K562 (cell line): ENCODE measurements around the gene CTCFL. TPM values are rescaled to one million over a fixed set of nuclear protein-coding genes. Genes with fewer than 3 reads are reported as not detected.

ENCODE experiments used
- ATAC-seq: fragments of 200-7000 bp; cut with Tn5 transposase; 3 replicates; pipeline ENCODE4 v1.9.1; 2020; ENCODE audit warnings: moderate library complexity
- BruUV-seq: library from RNA; stranded (reverse); fragments of 400-500 nt; replicated peaks from 2 replicates; lab custom pipeline; 2021; lab: Mats Ljungman, UMichigan
- CTCF ChIA-PET: fragments of 300-600 bp; formaldehyde crosslinking; extraction: SDS; loops from one replicate; lab custom pipeline; 2021; ENCODE audit warnings: low intra/inter-chr PET ratio; lab: Yijun Ruan, JAX
- POLR2A ChIA-PET: fragments of 300-600, 350-650 bp; sonication (Branson Sonifier 250); formaldehyde crosslinking; extraction: SDS; loops from one replicate; lab custom pipeline; 2021; ENCODE audit warnings: antibody characterized with exemption, inconsistent platforms; lab: Yijun Ruan, JAX
- DNase-seq, 4 experiments: peaks; one replicate each; pipeline versions ENCODE4 v3.0.0 to v3.0.0-alpha.2; 2011 to 2018; ENCODE audit warnings: low spot score in 3 of 4, mixed read lengths in 3 of 4; ENCODE audit errors: extremely low read depth in 1 of 4
- FAIRE-seq: peaks from 2 replicates; lab custom pipeline; 2011; peaks lifted over from hg19 to GRCh38; lab: Jason Lieb, UNC
- H2AFZ ChIP-seq: 2 replicates; pipeline ENCODE4 v1.6.0; 2011; ENCODE audit warnings: low read depth, low read length, control low read depth, inconsistent platforms
- H3K27ac ChIP-seq: fragments of 200-600 bp; 3 replicates; pipeline ENCODE4 v1.8.0; 2011; ENCODE audit warnings: low read depth, mild to moderate bottlenecking, control low read depth, inconsistent platforms, low read length, moderate library complexity, mixed read lengths; ENCODE audit errors: extremely low read depth
- H3K27me3 ChIP-seq, 2 experiments: fragments of 300-600 bp in 1 of 2; 2 replicates in 1 of 2; 3 replicates in 1 of 2; pipeline versions ENCODE4 v1.6.0 to v1.8.0; 2011; ENCODE audit warnings: inconsistent platforms in 2 of 2, low read length in 2 of 2, mild to moderate bottlenecking in 1 of 2, mixed read lengths in 1 of 2, moderate library complexity in 1 of 2; ENCODE audit not compliant: control insufficient read depth in 2 of 2, insufficient read depth in 2 of 2
- H3K36me3 ChIP-seq: fragments of 300-600 bp; 3 replicates; pipeline ENCODE4 v1.8.0; 2011; ENCODE audit warnings: mild to moderate bottlenecking, low read length, inconsistent platforms; ENCODE audit not compliant: control insufficient read depth, insufficient read depth
- H3K4me1 ChIP-seq, 2 experiments: fragments of 200-600 bp in 1 of 2; replicated peaks in 1 of 2; 2 replicates in 1 of 2; 3 replicates in 1 of 2; pipeline versions ENCODE4 v1.5.1 to v1.8.0; 2011; ENCODE audit warnings: inconsistent platforms in 2 of 2, low read length in 2 of 2, mild to moderate bottlenecking in 1 of 2, mixed read lengths in 1 of 2, moderate library complexity in 1 of 2; ENCODE audit not compliant: control insufficient read depth in 2 of 2, insufficient read depth in 2 of 2
- H3K4me2 ChIP-seq: 2 replicates; pipeline ENCODE4 v1.6.1; 2011; ENCODE audit warnings: low read length, control low read depth, inconsistent platforms, mixed read lengths; ENCODE audit not compliant: insufficient read depth
- H3K4me3 ChIP-seq: fragments of 200-600 bp; sonication (generic), shearing (Covaris generic); 2 replicates; pipeline ENCODE4 v1.5.1; 2016; ENCODE audit warnings: control low read depth, inconsistent platforms
- H3K79me2 ChIP-seq: fragments of 200-600 bp; 3 replicates; pipeline ENCODE4 v1.8.0; 2011; ENCODE audit warnings: low read length, inconsistent platforms; ENCODE audit not compliant: control insufficient read depth, insufficient read depth
- H3K9ac ChIP-seq, 2 experiments: 2 replicates each; pipeline versions ENCODE4 v1.6.0 to v1.6.1; 2011; ENCODE audit warnings: low read depth in 2 of 2, low read length in 2 of 2, control low read depth in 1 of 2, inconsistent platforms in 1 of 2, mild to moderate bottlenecking in 1 of 2, mixed read lengths in 1 of 2; ENCODE audit not compliant: insufficient read depth in 1 of 2
- H3K9me1 ChIP-seq: one replicate; pipeline ENCODE4 v1.6.0; 2011; ENCODE audit warnings: inconsistent platforms, mild to moderate bottlenecking, low read length, moderate library complexity; ENCODE audit not compliant: control insufficient read depth, insufficient read depth
- H3K9me3 ChIP-seq: replicated peaks from 2 replicates; pipeline ENCODE4 v1.5.1; 2011; ENCODE audit warnings: low read depth, low read length, inconsistent platforms; ENCODE audit not compliant: control insufficient read depth, insufficient read depth
- H4K20me1 ChIP-seq: replicated peaks from 2 replicates; pipeline ENCODE4 v1.6.1; 2011; ENCODE audit warnings: low read length, inconsistent platforms, mixed read lengths; ENCODE audit not compliant: control insufficient read depth, insufficient read depth
- CHD4 ChIP-seq: fragments of 200-600 bp; sonication (generic); IDR thresholded peaks from 3 replicates; pipeline ENCODE4 v1.6.1; 2012; ENCODE audit warnings: low read depth, mild to moderate bottlenecking, mixed read lengths, low read length, inconsistent platforms; ENCODE audit not compliant: insufficient read depth, insufficient replicate concordance, poor library complexity, severe bottlenecking
- DNMT1 ChIP-seq: fragments of 450-650 bp; IDR thresholded peaks from 2 replicates; pipeline ENCODE4 v1.6.1; 2016; ENCODE audit warnings: antibody characterized with exemption, mild to moderate bottlenecking
- E2F6 ChIP-seq, 2 experiments: IDR thresholded peaks; 2 replicates each; pipeline ENCODE4 v1.6.1; 2011; ENCODE audit warnings: borderline replicate concordance in 1 of 2, control low read depth in 1 of 2, low read depth in 1 of 2, low read length in 1 of 2, mild to moderate bottlenecking in 1 of 2, mixed read lengths in 1 of 2, moderate library complexity in 1 of 2; ENCODE audit not compliant: insufficient read depth in 1 of 2, insufficient read length in 1 of 2, poor library complexity in 1 of 2, severe bottlenecking in 1 of 2; ENCODE audit errors: extremely low read depth in 1 of 2
- ESRRB ChIP-seq: fragments of 250-450 bp; sonication (Bioruptor Pico); IDR thresholded peaks from 2 replicates; pipeline ENCODE4 v1.5.0; 2020; ENCODE audit warnings: mild to moderate bottlenecking, moderate library complexity, borderline replicate concordance
- HEY1 ChIP-seq: fragments of 250-450 bp; sonication (Bioruptor Pico); IDR thresholded peaks from 2 replicates; pipeline ENCODE4 v1.5.0; 2020; ENCODE audit warnings: mild to moderate bottlenecking, moderate library complexity, borderline replicate concordance
- LCOR ChIP-seq: sonication (generic); formaldehyde crosslinking; IDR thresholded peaks from 2 replicates; pipeline ENCODE4 v1.8.0; 2022; ENCODE audit warnings: mild to moderate bottlenecking, missing genetic modification reagents
- SRSF3 ChIP-seq: fragments of 200-400 bp; formaldehyde crosslinking; IDR thresholded peaks from 2 replicates; pipeline ENCODE4 v1.6.1; 2016; ENCODE audit warnings: mild to moderate bottlenecking, low read length, moderate library complexity; ENCODE audit not compliant: insufficient read depth
- TCF15 ChIP-seq: fragments of 250-450 bp; sonication (Bioruptor Pico); IDR thresholded peaks from 2 replicates; pipeline ENCODE4 v1.8.0; 2022; ENCODE audit warnings: moderate library complexity, mild to moderate bottlenecking, inconsistent platforms
- ZBTB11 ChIP-seq, 3 experiments: fragments of 200-800 bp in 1 of 3; fragments of 250-450 bp in 1 of 3; fragments of 450-650 bp in 1 of 3; sonication (Bioruptor Pico) in 1 of 3; sonication (Bioruptor generic) in 1 of 3; formaldehyde crosslinking in 1 of 3; IDR thresholded peaks; 2 replicates each; pipeline versions ENCODE4 v1.6.1 to v1.8.0; 2016 to 2022; ENCODE audit warnings: mild to moderate bottlenecking in 2 of 3, missing genetic modification characterization in 2 of 3, missing compliant biosample characterization in 1 of 3, moderate library complexity in 1 of 3
- ZNF197 ChIP-seq: fragments of 200-800 bp; sonication (Bioruptor generic); IDR thresholded peaks from 2 replicates; pipeline ENCODE4 v1.6.1; 2016; ENCODE audit warnings: low read depth, missing genetic modification characterization, missing compliant biosample characterization
- WGBS: fragments of 100-300 bp; shearing (Covaris generic); methylation state at CpG from one replicate; pipeline ENCODE4 v1.1.6; 2016; ENCODE audit warnings: low coverage, mixed read lengths; ENCODE audit not compliant: insufficient coverage; ENCODE audit errors: missing lambda C conversion rate; 5-methylcytosine and 5-hydroxymethylcytosine counted together
- in situ Hi-C: fragments of 300-500 bp; cut with MboI; formaldehyde crosslinking; loops from 4 replicates; pipeline ENCODE4 v1.15.0; 2018; ENCODE audit warnings: inconsistent platforms, mixed read lengths
- intact Hi-C: fragments of 100-400 bp; cut with micrococcal nuclease; formaldehyde crosslinking; loops from 2 replicates; pipeline ENCODE4 v1.14.2; 2022
- polyA plus RNA-seq, 8 experiments: library from polyadenylated mRNA; depleted of rRNA in 4 of 8; stranded (reverse) in 5 of 8; unstranded in 3 of 8; fragments of >200 nt; fragmentation: Nextera tagmentation in 2 of 8; fragmentation: Illumina TruSeq in 1 of 8; extraction: Ambion mirVana in 2 of 8; extraction: Trizol in 1 of 8; gene quantifications; 2 replicates each; pipeline versions ENCODE4 v1.2.1 to v1.2.3, GENCODE V29; 2011 to 2014; ENCODE audit warnings: inconsistent platforms in 1 of 8, missing spikeins in 1 of 8
- total RNA-seq, 7 experiments: library from RNA; depleted of rRNA in 6 of 7; stranded (reverse); fragments of >200 nt in 6 of 7; fragmentation: Illumina TruSeq in 2 of 7; extraction: Trizol in 2 of 7; gene quantifications; 2 replicates each; pipeline versions ENCODE4 v1.2.1 to v1.2.3, GENCODE V29; 2011 to 2021; ENCODE audit warnings: low replicate concordance in 1 of 7

CTCFL gene
- total and polyA plus RNA-seq, 9 of the 15 experiments (the other 6 are each of a cell fraction or from before 2014, with no cell fraction given), result 42.4 to 188 (median 111) TPM

- no peak for TF ChIP-seq E2F6 (IDR thresholded peaks at IDR 0.05; ENCODE audit: borderline replicate concordance in 1 of 2, extremely low read depth in 1 of 2, insufficient read depth in 1 of 2, insufficient read length in 1 of 2, low read depth in 1 of 2, low read length in 1 of 2, poor library complexity in 1 of 2, severe bottlenecking in 1 of 2)
- TF ChIP-seq ZBTB11 (CRISPR knock-in tag; IDR thresholded peaks at IDR 0.05), result 0 out of 6 replicates have a peak, but pooled peaks of 1 of the 3 experiments have one; percentile 14
Observed at GRCh38 chr20:57508831-57509230, 16.1 kb downstream of the CTCFL start (continued).

GRCh38 chr20:57508381-57508780 is 16.6 kb downstream of the CTCFL start:
- FAIRE-seq, result no peak
- WGBS, result 96% methylated on average over 8 of the region's 8 CpGs

More at GRCh38 chr20:57508381-57508780, 16.6 kb downstream of the CTCFL start:
- Histone ChIP-seq H3K9me1 (no peaks in the 10 kb centered on the region), H4K20me1 (no peaks in the 10 kb centered on the region), H3K36me3 (peaks cover 88% of the 10 kb centered on the region), H3K4me3 (no peak overlapping the region), H2AFZ (no peak overlapping the region), H3K4me1 (no peaks in the 10 kb centered on the region), H3K27ac (no peak overlapping the region), H3K9ac (no peak overlapping the region), H3K9me3 (no peaks in the 10 kb centered on the region), H3K4me2 (no peak overlapping the region), H3K79me2 (no peaks in the 10 kb centered on the region), H3K27me3 (no peaks in the 10 kb centered on the region)
- POLR2A ChIA-PET, result no interaction called here
- DNase-seq (no peak), ATAC-seq (no peak)
- BruUV-seq, result no TSS peak
- in situ Hi-C loops (no loop called here), intact Hi-C loops (no loop called here)
- no peak for TF ChIP-seq SRSF3
- no peak for TF ChIP-seq TCF15 (CRISPR knock-in tag)
- no peak for TF ChIP-seq ESRRB (CRISPR knock-in tag)
- no peak for TF ChIP-seq LCOR (CRISPR knock-in tag)
- no peak for TF ChIP-seq CHD4
- no peak for TF ChIP-seq ZNF197
- no peak for TF ChIP-seq HEY1 (CRISPR knock-in tag)
- no peak for TF ChIP-seq DNMT1
- CTCF ChIA-PET, result no interaction called here
